Keratinocyte (primary cell): ENCODE results near the gene MED12L. TPM values are rescaled to one million over a fixed set of nuclear protein-coding genes. Genes with fewer than 3 reads are reported as not detected.

Source experiments
- DNase-seq: peaks from one replicate; pipeline ENCODE4 v3.0.0-alpha.2; 2011; ENCODE audit warnings: low read depth, missing footprints, low spot score
- FAIRE-seq: peaks from 2 replicates; lab custom pipeline; 2011; peaks lifted over from hg19 to GRCh38; lab: Jason Lieb, UNC
- H2AFZ ChIP-seq: 2 replicates; pipeline ENCODE4 v1.6.0; 2012; ENCODE audit warnings: low read length, control low read depth, inconsistent platforms; ENCODE audit not compliant: control insufficient read depth
- H3K27ac ChIP-seq: 2 replicates; pipeline ENCODE4 v1.5.1; 2011; ENCODE audit warnings: low read length; ENCODE audit not compliant: control insufficient read depth, insufficient read depth
- H3K27me3 ChIP-seq: 3 replicates; pipeline ENCODE4 v1.6.0; 2011; ENCODE audit warnings: low read length; ENCODE audit not compliant: control insufficient read depth, insufficient read depth; ENCODE audit errors: extremely low read depth
- H3K36me3 ChIP-seq, 2 experiments: 2 replicates in 1 of 2; 3 replicates in 1 of 2; pipeline ENCODE4 v1.5.1; 2011; ENCODE audit warnings: low read length in 2 of 2, mild to moderate bottlenecking in 1 of 2; ENCODE audit not compliant: control insufficient read depth in 2 of 2, insufficient read depth in 2 of 2; ENCODE audit errors: extremely low read depth in 1 of 2
- H3K4me1 ChIP-seq: 3 replicates; pipeline ENCODE4 v1.5.1; 2011; ENCODE audit warnings: low read length; ENCODE audit not compliant: control insufficient read depth, insufficient read depth; ENCODE audit errors: extremely low read depth
- H3K4me2 ChIP-seq: 3 replicates; pipeline ENCODE4 v1.6.0; 2011; ENCODE audit warnings: low read depth, low read length; ENCODE audit not compliant: control insufficient read depth, insufficient read depth; ENCODE audit errors: extremely low read depth
- H3K4me3 ChIP-seq, 3 experiments: fragments of 200-600 bp in 1 of 3; sonication (generic) in 1 of 3; 2 replicates in 2 of 3; 3 replicates in 1 of 3; pipeline ENCODE4 v1.5.1; 2011 to 2016; ENCODE audit warnings: low read length in 3 of 3, mild to moderate bottlenecking in 3 of 3, control low read depth in 2 of 3, inconsistent platforms in 1 of 3, low read depth in 1 of 3, mixed read lengths in 1 of 3, mixed run types in 1 of 3, moderate library complexity in 1 of 3; ENCODE audit not compliant: control insufficient read depth in 2 of 3, insufficient read depth in 2 of 3; ENCODE audit errors: extremely low read depth in 1 of 3
- H3K79me2 ChIP-seq: 2 replicates; pipeline ENCODE4 v1.6.0; 2012; ENCODE audit warnings: low read length; ENCODE audit not compliant: control insufficient read depth, insufficient read depth
- H3K9ac ChIP-seq: 3 replicates; pipeline ENCODE4 v1.6.0; 2011; ENCODE audit warnings: low read length; ENCODE audit not compliant: control insufficient read depth, insufficient read depth; ENCODE audit errors: extremely low read depth
- H3K9me1 ChIP-seq: 3 replicates; pipeline ENCODE4 v1.6.0; 2011; ENCODE audit warnings: low read length; ENCODE audit not compliant: control insufficient read depth, insufficient read depth; ENCODE audit errors: extremely low read depth
- H3K9me3 ChIP-seq: 2 replicates; pipeline ENCODE4 v1.5.1; 2012; ENCODE audit warnings: low read depth, low read length; ENCODE audit not compliant: control insufficient read depth
- H4K20me1 ChIP-seq: 3 replicates; pipeline ENCODE4 v1.6.0; 2011; ENCODE audit warnings: low read length; ENCODE audit not compliant: control insufficient read depth, insufficient read depth; ENCODE audit errors: extremely low read depth
- CTCF ChIP-seq, 3 experiments: IDR thresholded peaks in 1 of 3; conservative IDR thresholded peaks in 1 of 3; optimal IDR thresholded peaks in 1 of 3; 2 replicates in 2 of 3; 3 replicates in 1 of 3; pipeline versions ENCODE3 to v1.5.1; 2011; ENCODE audit warnings: low read length in 3 of 3, mild to moderate bottlenecking in 3 of 3, moderate library complexity in 2 of 3, control low read depth in 1 of 3, inconsistent platforms in 1 of 3; ENCODE audit not compliant: insufficient read depth in 2 of 3; ENCODE audit errors: extremely low read depth in 1 of 3
- EZH2 ChIP-seq: IDR thresholded peaks from one replicate; pipeline ENCODE4 v1.6.1; 2012; ENCODE audit warnings: inconsistent platforms, mild to moderate bottlenecking, low read length, moderate library complexity
- dilution Hi-C: fragments of 300-500 bp; cut with MboI; formaldehyde crosslinking; loops from one replicate; pipeline ENCODE4 v1.7.0; 2020; ENCODE audit warnings: low sequenced_read_pairs; ENCODE audit not compliant: extremely low pct_ligation_motif_present
- polyA plus RNA-seq, 5 experiments: library from polyadenylated mRNA; depleted of rRNA in 3 of 5; stranded (reverse) in 3 of 5; stranded (forward) in 1 of 5; unstranded in 1 of 5; fragments of >200 nt; gene quantifications; 1 replicate in 1 of 5; 2 replicates in 3 of 5; 3 replicates in 1 of 5; pipeline versions ENCODE4 v1.2.1 to v1.2.3, GENCODE V29; 2011 to 2012; ENCODE audit warnings: missing spikeins in 2 of 5, low read depth in 1 of 5, low replicate concordance in 1 of 5

Gene MED12L
- polyA plus RNA-seq, 1 donor (not counting 4 experiments of a cell fraction or from before 2014, with no cell fraction given): 0.04 TPM

- FAIRE-seq: no peak
- Histone ChIP-seq H2AFZ (no peak overlapping the region), H3K36me3 (no peaks in the 10 kb centered on the region), H3K4me3 (no peak overlapping the region), H3K79me2 (no peaks in the 10 kb centered on the region), H3K9ac (no peak overlapping the region), H3K27me3 (no peaks in the 10 kb centered on the region), H4K20me1 (no peaks in the 10 kb centered on the region), H3K9me3 (no peaks in the 10 kb centered on the region), H3K9me1 (no peaks in the 10 kb centered on the region), H3K4me1 (peaks cover 31% of the 10 kb centered on the region), H3K27ac (no peak overlapping the region), H3K4me2 (peak overlapping the region; percentile 67)
- TF ChIP-seq CTCF (optimal IDR thresholded peaks at IDR 0.05 in 1 of 3, IDR thresholded peaks at IDR 0.05 in 1 of 3, conservative IDR thresholded peaks at IDR 0.05 in 1 of 3; ENCODE audit: extremely low read depth in 1 of 3, insufficient read depth in 2 of 3, low read length in 3 of 3): no peak
- dilution Hi-C loops: no loop called here
- no peak for DNase-seq
These were observed 141.9 kb downstream of the MED12L start for GRCh38 chr3:151227266-151227806.

- H3K9ac ChIP-seq: peak overlapping the region; percentile 39
- no peaks in the 10 kb centered on the region for H4K20me1 ChIP-seq
- TF ChIP-seq EZH2 (no peak), CTCF (optimal IDR thresholded peaks at IDR 0.05 in 1 of 3, IDR thresholded peaks at IDR 0.05 in 1 of 3, conservative IDR thresholded peaks at IDR 0.05 in 1 of 3; ENCODE audit: extremely low read depth in 1 of 3, insufficient read depth in 2 of 3, low read length in 3 of 3) (peak; percentile 84 to 92 (median 89))
- peak overlapping the region; percentile 85 for H2AFZ ChIP-seq
- no peaks in the 10 kb centered on the region for H3K9me1 ChIP-seq
- H3K36me3 ChIP-seq: no peaks in the 10 kb centered on the region
- peak; percentile 87 for FAIRE-seq
- peaks cover 31% of the 10 kb centered on the region for H3K4me1 ChIP-seq
- dilution Hi-C loops: no loop called here
- no peaks in the 10 kb centered on the region for H3K9me3 ChIP-seq
- H3K79me2 ChIP-seq: no peaks in the 10 kb centered on the region
- no peaks in the 10 kb centered on the region for H3K27me3 ChIP-seq
- H3K4me2 ChIP-seq: peak overlapping the region; percentile 67
- no peak overlapping the region for H3K4me3 ChIP-seq
- peak overlapping the region; percentile 59 for H3K27ac ChIP-seq
- peak; percentile 41 for DNase-seq
These were observed 142.6 kb downstream of the MED12L start for GRCh38 chr3:151227807-151228665.
